ENCODE measurements around the gene LZTR1. TPM values are rescaled to one million over a fixed set of nuclear protein-coding genes. Genes with fewer than 3 reads are reported as not detected.

LZTR1 gene
- total RNA-seq, 1 donor, result 53.5 TPM

- TF ChIP-seq, protein P1, sequence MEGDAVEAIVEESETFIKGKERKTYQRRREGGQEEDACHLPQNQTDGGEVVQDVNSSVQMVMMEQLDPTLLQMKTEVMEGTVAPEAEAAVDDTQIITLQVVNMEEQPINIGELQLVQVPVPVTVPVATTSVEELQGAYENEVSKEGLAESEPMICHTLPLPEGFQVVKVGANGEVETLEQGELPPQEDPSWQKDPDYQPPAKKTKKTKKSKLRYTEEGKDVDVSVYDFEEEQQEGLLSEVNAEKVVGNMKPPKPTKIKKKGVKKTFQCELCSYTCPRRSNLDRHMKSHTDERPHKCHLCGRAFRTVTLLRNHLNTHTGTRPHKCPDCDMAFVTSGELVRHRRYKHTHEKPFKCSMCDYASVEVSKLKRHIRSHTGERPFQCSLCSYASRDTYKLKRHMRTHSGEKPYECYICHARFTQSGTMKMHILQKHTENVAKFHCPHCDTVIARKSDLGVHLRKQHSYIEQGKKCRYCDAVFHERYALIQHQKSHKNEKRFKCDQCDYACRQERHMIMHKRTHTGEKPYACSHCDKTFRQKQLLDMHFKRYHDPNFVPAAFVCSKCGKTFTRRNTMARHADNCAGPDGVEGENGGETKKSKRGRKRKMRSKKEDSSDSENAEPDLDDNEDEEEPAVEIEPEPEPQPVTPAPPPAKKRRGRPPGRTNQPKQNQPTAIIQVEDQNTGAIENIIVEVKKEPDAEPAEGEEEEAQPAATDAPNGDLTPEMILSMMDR (IDR thresholded peaks at IDR 0.05; ENCODE audit: insufficient read depth, low read length), result no peak
- DNase-seq (ENCODE audit: low read depth), result peak; percentile 49
- H3K4me3 ChIP-seq (ENCODE audit: low read depth, low read length), result no peak overlapping the region
These were observed 2.8 kb upstream of the LZTR1 start for GRCh38 chr22:20979243-20979809.

DNA sequence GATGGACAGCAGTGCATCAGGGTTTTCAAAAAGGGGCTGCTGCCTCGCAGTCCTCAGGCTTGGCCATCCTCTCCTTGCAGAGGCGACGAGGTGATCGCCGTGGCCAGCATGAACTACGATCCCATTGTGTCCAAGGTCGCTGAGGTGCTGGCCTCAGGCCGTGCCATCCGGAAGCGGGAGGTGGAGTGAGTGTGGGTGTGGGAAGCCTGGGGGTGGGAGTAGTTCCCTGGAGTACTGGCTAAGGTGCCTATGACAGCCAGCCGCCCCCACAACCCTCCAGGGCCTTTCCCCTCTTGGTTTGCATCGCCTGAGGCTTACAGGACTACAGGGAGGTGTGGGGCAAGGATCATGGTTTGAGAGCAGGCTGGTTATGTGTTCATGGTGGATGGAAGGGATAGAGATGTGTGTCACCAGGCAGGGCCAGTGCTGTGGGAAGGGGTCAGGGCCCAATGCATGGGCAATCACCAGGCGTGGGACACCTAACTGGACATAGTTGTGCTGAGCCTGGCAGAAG, 2.1 kb upstream of the LZTR1 start:
- no peak overlapping the region for H3K4me3 ChIP-seq (ENCODE audit: low read depth, low read length)
- TF ChIP-seq, protein P1 (IDR thresholded peaks at IDR 0.05; ENCODE audit: insufficient read depth, low read length), result no peak
- no peak for DNase-seq (ENCODE audit: low read depth)

GRCh38 chr22:20980523-20980922, 1.6 kb upstream of the LZTR1 start:
- no peak overlapping the region for H3K4me3 ChIP-seq (ENCODE audit: low read depth, low read length)
- TF ChIP-seq, protein P1 (IDR thresholded peaks at IDR 0.05; ENCODE audit: insufficient read depth, low read length), result no peak
- no peak for DNase-seq (ENCODE audit: low read depth)

GRCh38 chr22:20980938-20981722, 967 bp upstream of the LZTR1 start:
- peak overlapping the region; percentile 92 for H3K4me3 ChIP-seq (ENCODE audit: low read depth, low read length)
- TF ChIP-seq, protein P1 (IDR thresholded peaks at IDR 0.05; ENCODE audit: insufficient read depth, low read length), result no peak
- DNase-seq (ENCODE audit: low read depth), result no peak

- no peak for DNase-seq (ENCODE audit: low read depth)
- TF ChIP-seq, protein P1 (IDR thresholded peaks at IDR 0.05; ENCODE audit: insufficient read depth, low read length), result no peak
These were observed 426 bp downstream of the LZTR1 start for GRCh38 chr22:20982563-20982882.

GRCh38 chr22:20983081-20983771, 1.1 kb downstream of the LZTR1 start:
- peak overlapping the region; percentile 92 for H3K4me3 ChIP-seq (ENCODE audit: low read depth, low read length)
- TF ChIP-seq, protein P1 (IDR thresholded peaks at IDR 0.05; ENCODE audit: insufficient read depth, low read length), result no peak
- peak; percentile 6 for DNase-seq (ENCODE audit: low read depth)

More at GRCh38 chr22:20982563-20982882, 426 bp downstream of the LZTR1 start:
- H3K4me3 ChIP-seq (ENCODE audit: low read depth, low read length), result peak overlapping the region; percentile 92
